OCI-LY7 (cell line): ENCODE results near the gene CLEC16A. TPM values are rescaled to one million over a fixed set of nuclear protein-coding genes. Genes with fewer than 3 reads are reported as not detected.

ENCODE experiments used
- BruUV-seq: library from RNA; stranded (reverse); fragments of 400-500 nt; replicated peaks from 2 replicates; lab custom pipeline; 2021; lab: Mats Ljungman, UMichigan
- CTCF ChIA-PET: fragments of 300-600 bp; sonication (Branson Sonifier 250); formaldehyde crosslinking; loops from one replicate; lab custom pipeline; 2022; ENCODE audit warnings: antibody characterized with exemption; ENCODE audit not compliant: unreplicated experiment; lab: Charles Lee
- POLR2A ChIA-PET: fragments of 300-600 bp; sonication (Branson Sonifier 250); formaldehyde crosslinking; loops from one replicate; lab custom pipeline; 2022; ENCODE audit warnings: antibody characterized with exemption; lab: Charles Lee
- DNase-seq: peaks from one replicate; pipeline ENCODE4 v3.0.0-alpha.2; 2015; ENCODE audit warnings: low spot score
- H2AFZ ChIP-seq: fragments of 200-600 bp; sonication (generic), shearing (Covaris generic); 2 replicates; pipeline ENCODE4 v1.6.1; 2014; ENCODE audit warnings: mild to moderate bottlenecking, antibody characterized with exemption, low read length, moderate library complexity
- H3K27ac ChIP-seq: fragments of 200-600 bp; sonication (generic); 2 replicates; pipeline ENCODE4 v1.5.1; 2014; ENCODE audit warnings: mixed run types, low read depth, mild to moderate bottlenecking, moderate library complexity, low read length, inconsistent platforms; ENCODE audit not compliant: poor library complexity, severe bottlenecking
- H3K36me3 ChIP-seq: fragments of 200-600 bp; sonication (generic); 2 replicates; pipeline ENCODE4 v1.6.1; 2014; ENCODE audit warnings: mild to moderate bottlenecking, antibody characterized with exemption, low read length, moderate library complexity, mixed read lengths; ENCODE audit not compliant: insufficient read depth
- H3K4me1 ChIP-seq: fragments of 200-600 bp; sonication (generic); 2 replicates; pipeline ENCODE4 v1.5.1; 2014; ENCODE audit warnings: mild to moderate bottlenecking, low read length; ENCODE audit not compliant: insufficient read depth, poor library complexity, severe bottlenecking
- H3K4me2 ChIP-seq: fragments of 200-600 bp; sonication (generic); 2 replicates; pipeline ENCODE4 v1.6.1; 2014; ENCODE audit warnings: mild to moderate bottlenecking, low read length
- H3K4me3 ChIP-seq: fragments of 200-600 bp; sonication (generic); 2 replicates; pipeline ENCODE4 v1.5.1; 2014; ENCODE audit warnings: mild to moderate bottlenecking, low read depth, low read length; ENCODE audit not compliant: poor library complexity, severe bottlenecking
- H3K79me2 ChIP-seq: fragments of 200-600 bp; sonication (generic); 2 replicates; pipeline ENCODE4 v1.6.1; 2016; ENCODE audit warnings: low read depth, mild to moderate bottlenecking, low read length, moderate library complexity, mixed read lengths; ENCODE audit not compliant: insufficient read depth
- H3K9me2 ChIP-seq: fragments of 200-600 bp; sonication (generic); 2 replicates; pipeline ENCODE4 v1.6.1; 2016; ENCODE audit warnings: mild to moderate bottlenecking, low read length, mixed read lengths; ENCODE audit not compliant: insufficient read depth
- H3K9me3 ChIP-seq: fragments of 200-600 bp; sonication (generic); 2 replicates; pipeline ENCODE4 v1.6.1; 2014; ENCODE audit warnings: mild to moderate bottlenecking, mixed run types, low read length, mixed read lengths
- H4K20me1 ChIP-seq: fragments of 200-600 bp; sonication (generic); 2 replicates; pipeline ENCODE4 v1.6.1; 2014; ENCODE audit warnings: mild to moderate bottlenecking, antibody characterized with exemption, low read length, moderate library complexity, mixed read lengths; ENCODE audit not compliant: insufficient read depth
- CTCF ChIP-seq: fragments of 200-600 bp; sonication (generic); conservative IDR thresholded peaks from 2 replicates; pipeline ENCODE4 v1.5.1; 2014; ENCODE audit warnings: mild to moderate bottlenecking, antibody characterized with exemption, low read length, moderate library complexity, mixed read lengths
- EZH2phosphoT487 ChIP-seq: fragments of 200-600 bp; sonication (generic); IDR thresholded peaks from 2 replicates; pipeline ENCODE4 v1.6.1; 2018; ENCODE audit warnings: low read depth, borderline replicate concordance, mild to moderate bottlenecking, mixed run types, antibody characterized with exemption, low read length, moderate library complexity, mixed read lengths
- intact Hi-C: fragments of 100-400 bp; cut with micrococcal nuclease; formaldehyde crosslinking; loops from one replicate; pipeline ENCODE4 v1.10.0; 2022; ENCODE audit not compliant: unreplicated experiment
- total RNA-seq, 2 experiments: library from RNA; depleted of rRNA in 1 of 2; stranded (reverse); fragments of >200 nt in 1 of 2; shearing (Covaris generic) in 1 of 2; gene quantifications; 2 replicates each; pipeline ENCODE4 v1.2.3, GENCODE V29; 2014 to 2022

Gene CLEC16A
- total RNA-seq, 2 experiments from 2014 or later: 26.2 to 50.9 TPM

GRCh38 chr16:10949424-10949970 is 5.1 kb downstream of the CLEC16A start:
- Histone ChIP-seq H3K4me1 (peaks cover 65% of the 10 kb centered on the region), H4K20me1 (peaks cover 13% of the 10 kb centered on the region; the same call in 1 of the 2 replicates), H3K36me3 (peaks cover 10% of the 10 kb centered on the region; the same call in 1 of the 2 replicates), H3K4me3 (peak overlapping the region; percentile 56), H3K9me3 (no peaks in the 10 kb centered on the region), H3K9me2 (no peaks in the 10 kb centered on the region), H2AFZ (peak overlapping the region; percentile 32; the same call in 1 of the 2 replicates), H3K4me2 (peak overlapping the region; percentile 77), H3K27ac (peak overlapping the region; percentile 73), H3K79me2 (peaks cover 76% of the 10 kb centered on the region)
- intact Hi-C loops: loop anchor here (10.0 kb wide), 2 partner anchors 565 to 1855 kb away; partner anchors contain the start of genes ATF7IP2 and HAPSTR1
- peak; percentile 93 for DNase-seq
- POLR2A ChIA-PET: interaction anchor here (0.6 to 1.6 kb wide), 6 partner anchors 10 to 579 kb away, joined by 3 to 6 read pairs (median 3); partner anchors contain the start of genes CIITA and SOCS1
- CTCF ChIA-PET: interaction anchor here (0.6 kb wide), 1 partner anchor 131 kb away, joined by 8 read pairs; the partner anchor contains the start of gene TVP23A
- no TSS peak for BruUV-seq
- TF ChIP-seq CTCF: peak; percentile 75
- TF ChIP-seq EZH2phosphoT487: no peak

- TF ChIP-seq EZH2phosphoT487: no peak
- TF ChIP-seq CTCF: no peak
- H3K27ac ChIP-seq: peak overlapping the region; percentile 73
- peaks cover 16% of the 10 kb centered on the region for H4K20me1 ChIP-seq
- H3K9me3 ChIP-seq: no peaks in the 10 kb centered on the region
- peaks cover 10% of the 10 kb centered on the region; the same call in 1 of the 2 replicates for H3K36me3 ChIP-seq
- H3K9me2 ChIP-seq: no peaks in the 10 kb centered on the region
- peaks cover 71% of the 10 kb centered on the region for H3K4me1 ChIP-seq
- no peak overlapping the region for H3K4me3 ChIP-seq
- peak overlapping the region; percentile 77 for H3K4me2 ChIP-seq
- intact Hi-C loops: loop anchor here (5.0 kb wide), 1 partner anchor 407 kb away; no protein-coding TSS in a partner anchor
- H2AFZ ChIP-seq: no peak overlapping the region
- no peak for DNase-seq
- BruUV-seq: no TSS peak
- ChIA-PET POLR2A (interaction anchor here (0.9 to 1.8 kb wide), 5 partner anchors 9 to 306 kb away, joined by 3 to 5 read pairs (median 3); partner anchors contain the start of genes NUBP1 and SOCS1), CTCF (interaction anchor here (0.8 kb wide), 1 partner anchor 15 kb away, joined by 3 read pairs; no protein-coding TSS in a partner anchor)
- peaks cover 77% of the 10 kb centered on the region for H3K79me2 ChIP-seq
Measured at GRCh38 chr16:10950393-10950792, 6.0 kb downstream of the CLEC16A start.
